IMR-90 (cell line): ENCODE measurements around the gene KIF1C. TPM values are rescaled to one million over a fixed set of nuclear protein-coding genes. Genes with fewer than 3 reads are reported as not detected.
"Not testable (repeated sequence)": the region's sequence is repeated elsewhere in the genome, so short reads cannot be mapped to it uniquely, and the experiment has no call there.

Source experiments
- ATAC-seq: fragments of 200-7000 bp; cut with Tn5 transposase; 2 replicates; pipeline ENCODE4 v1.9.1; 2020; ENCODE audit warnings: low read depth, mild to moderate bottlenecking, moderate library complexity
- BruUV-seq: library from RNA; stranded (reverse); fragments of 400-500 nt; replicated peaks from 2 replicates; lab custom pipeline; 2021; lab: Mats Ljungman, UMichigan
- CTCF ChIA-PET: fragments of 300-600 bp; formaldehyde crosslinking; extraction: SDS; loops from one replicate; lab custom pipeline; 2021; ENCODE audit warnings: antibody characterized with exemption; lab: Yijun Ruan, JAX
- POLR2A ChIA-PET: fragments of 300-600 bp; sonication (Branson Sonifier 250); formaldehyde crosslinking; loops from one replicate; lab custom pipeline; 2022; ENCODE audit warnings: antibody characterized with exemption; ENCODE audit not compliant: unreplicated experiment; lab: Charles Lee
- DNase-seq: peaks from one replicate; pipeline ENCODE4 v3.0.0; 2013
- H2AFZ ChIP-seq: replicated peaks from 2 replicates; pipeline ENCODE3; 2013; ENCODE audit warnings: low read length, mild to moderate bottlenecking; ENCODE audit not compliant: poor library complexity
- H2AK5ac ChIP-seq: 2 replicates; pipeline ENCODE4 v1.6.1; 2013; ENCODE audit warnings: low read depth, low read length, inconsistent platforms
- H2AK9ac ChIP-seq: replicated peaks from 2 replicates; pipeline ENCODE3; 2013; ENCODE audit warnings: mild to moderate bottlenecking, low read depth, low read length, moderate library complexity; ENCODE audit not compliant: poor library complexity
- H2BK120ac ChIP-seq: 2 replicates; pipeline ENCODE4 v1.6.1; 2013; ENCODE audit warnings: low read depth, low read length, inconsistent platforms
- H2BK15ac ChIP-seq: 3 replicates; pipeline ENCODE4 v1.6.1; 2013; ENCODE audit warnings: low read depth, low read length, inconsistent platforms
- H2BK20ac ChIP-seq: 2 replicates; pipeline ENCODE4 v1.6.1; 2013; ENCODE audit warnings: low read depth, mild to moderate bottlenecking, inconsistent platforms, low read length, moderate library complexity
- H2BK5ac ChIP-seq: 2 replicates; pipeline ENCODE4 v1.6.1; 2013; ENCODE audit warnings: mild to moderate bottlenecking, low read depth, low read length, inconsistent platforms; ENCODE audit not compliant: poor library complexity, severe bottlenecking
- H3K14ac ChIP-seq: replicated peaks from 2 replicates; pipeline ENCODE4 v1.6.1; 2013; ENCODE audit warnings: low read depth, low read length, inconsistent platforms
- H3K18ac ChIP-seq: 2 replicates; pipeline ENCODE4 v1.6.1; 2013; ENCODE audit warnings: low read depth, low read length, control low read depth
- H3K23ac ChIP-seq: 2 replicates; pipeline ENCODE4 v1.6.1; 2013; ENCODE audit warnings: low read depth, low read length, inconsistent platforms
- H3K27ac ChIP-seq: 2 replicates; pipeline ENCODE4 v1.5.1; 2013; ENCODE audit warnings: mild to moderate bottlenecking, control low read depth, low read length; ENCODE audit not compliant: insufficient read depth
- H3K27me3 ChIP-seq: 2 replicates; pipeline ENCODE4 v1.6.1; 2013; ENCODE audit warnings: low read length; ENCODE audit not compliant: control insufficient read depth, insufficient read depth
- H3K36me3 ChIP-seq: 2 replicates; pipeline ENCODE4 v1.6.1; 2013; ENCODE audit warnings: low read length, mixed read lengths; ENCODE audit not compliant: control insufficient read depth, insufficient read depth
- H3K4ac ChIP-seq: 2 replicates; pipeline ENCODE4 v1.6.1; 2013; ENCODE audit warnings: low read depth, low read length, inconsistent platforms
- H3K4me1 ChIP-seq: 2 replicates; pipeline ENCODE4 v1.6.1; 2013; ENCODE audit warnings: low read length, mixed read lengths; ENCODE audit not compliant: control insufficient read depth, insufficient read depth
- H3K4me2 ChIP-seq: 2 replicates; pipeline ENCODE4 v1.6.1; 2013; ENCODE audit warnings: low read depth, mild to moderate bottlenecking, control low read depth, low read length, moderate library complexity
- H3K4me3 ChIP-seq: 2 replicates; pipeline ENCODE4 v1.5.1; 2013; ENCODE audit warnings: low read depth, mild to moderate bottlenecking, control low read depth, low read length, moderate library complexity; ENCODE audit not compliant: insufficient read depth
- H3K56ac ChIP-seq: 2 replicates; pipeline ENCODE4 v1.6.1; 2013; ENCODE audit warnings: low read length, inconsistent platforms; ENCODE audit not compliant: insufficient read depth; ENCODE audit errors: extremely low read depth
- H3K79me1 ChIP-seq, 2 experiments: 2 replicates each; pipeline ENCODE4 v1.6.1; 2013; ENCODE audit warnings: low read length in 2 of 2, inconsistent platforms in 1 of 2, low read depth in 1 of 2
- H3K9ac ChIP-seq: 2 replicates; pipeline ENCODE4 v1.6.1; 2013; ENCODE audit warnings: low read depth, low read length, control low read depth
- H3K9me1 ChIP-seq: 2 replicates; pipeline ENCODE4 v1.6.1; 2013; ENCODE audit warnings: low read length, inconsistent platforms; ENCODE audit not compliant: insufficient read depth
- H3K9me3 ChIP-seq: 2 replicates; pipeline ENCODE4 v1.6.1; 2013; ENCODE audit warnings: low read length; ENCODE audit not compliant: control insufficient read depth, insufficient read depth
- H4K20me1 ChIP-seq: 2 replicates; pipeline ENCODE4 v1.6.1; 2013; ENCODE audit warnings: low read length, inconsistent platforms; ENCODE audit not compliant: insufficient read depth
- H4K5ac ChIP-seq: 2 replicates; pipeline ENCODE4 v1.6.1; 2013; ENCODE audit warnings: mild to moderate bottlenecking, low read depth, low read length, control low read depth
- H4K8ac ChIP-seq, 2 experiments: 2 replicates each; pipeline ENCODE4 v1.6.1; 2013; ENCODE audit warnings: low read depth in 2 of 2, low read length in 2 of 2, control low read depth in 1 of 2, inconsistent platforms in 1 of 2
- H4K91ac ChIP-seq: 2 replicates; pipeline ENCODE4 v1.6.1; 2013; ENCODE audit warnings: low read depth, low read length, inconsistent platforms; ENCODE audit not compliant: insufficient read depth
- BHLHE40 ChIP-seq: fragments of 150-350 bp; IDR thresholded peaks from 2 replicates; pipeline ENCODE4 v1.6.1; 2016; ENCODE audit warnings: mild to moderate bottlenecking, low read depth, low read length
- CEBPB ChIP-seq: IDR thresholded peaks from 2 replicates; pipeline ENCODE4 v1.6.1; 2012; ENCODE audit warnings: low read depth, low read length, improper control_type of control experiment
- CHD1 ChIP-seq: IDR thresholded peaks from 2 replicates; pipeline ENCODE4 v1.6.1; 2012; ENCODE audit warnings: low read depth, low read length, improper control_type of control experiment
- FOS ChIP-seq: fragments of 150-350 bp; IDR thresholded peaks from 2 replicates; pipeline ENCODE4 v1.6.1; 2016; ENCODE audit warnings: low read depth, low read length
- MAZ ChIP-seq: IDR thresholded peaks from 2 replicates; pipeline ENCODE4 v1.6.1; 2012; ENCODE audit warnings: low read depth, mild to moderate bottlenecking, low read length, improper control_type of control experiment, moderate library complexity, borderline replicate concordance
- MXI1 ChIP-seq: IDR thresholded peaks from 2 replicates; pipeline ENCODE4 v1.6.1; 2012; ENCODE audit warnings: low read depth, mild to moderate bottlenecking, low read length, moderate library complexity, borderline replicate concordance
- POLR2A ChIP-seq: IDR thresholded peaks from 2 replicates; pipeline ENCODE4 v1.6.1; 2012; ENCODE audit warnings: mild to moderate bottlenecking, low read depth, low read length
- RAD21 ChIP-seq: IDR thresholded peaks from 2 replicates; pipeline ENCODE4 v1.6.1; 2012; ENCODE audit warnings: low read length, improper control_type of control experiment
- RCOR1 ChIP-seq: IDR thresholded peaks from 2 replicates; pipeline ENCODE4 v1.6.1; 2012; ENCODE audit warnings: mild to moderate bottlenecking, low read length, improper control_type of control experiment; ENCODE audit not compliant: insufficient replicate concordance
- RFX5 ChIP-seq: IDR thresholded peaks from 2 replicates; pipeline ENCODE4 v1.8.0; 2012; ENCODE audit warnings: low read depth, mild to moderate bottlenecking, low read length, moderate library complexity
- WGBS, 2 experiments: methylation state at CpG; one replicate each; pipeline versions ENCODE4 v1.1.5 to v1.1.7; 2013; ENCODE audit warnings: missing lambda C conversion rate in 2 of 2; ENCODE audit not compliant: insufficient read length in 1 of 2; ENCODE audit errors: extremely low coverage in 2 of 2; 5-methylcytosine and 5-hydroxymethylcytosine counted together
- dilution Hi-C: fragments of 300-500 bp; cut with HindIII; formaldehyde crosslinking; loops from one replicate; pipeline ENCODE4 v1.14.3; 2018; ENCODE audit warnings: low sequenced_read_pairs; ENCODE audit not compliant: unreplicated experiment
- in situ Hi-C: fragments of 300-500 bp; cut with MboI; formaldehyde crosslinking; loops from 3 replicates; pipeline ENCODE4 v1.14.3; 2019; ENCODE audit warnings: low sequenced_read_pairs, inconsistent platforms, mixed read lengths
- intact Hi-C: fragments of 100-400 bp; cut with micrococcal nuclease; formaldehyde crosslinking; loops from 2 replicates; pipeline ENCODE4 v1.10.0; 2022
- polyA plus RNA-seq, 3 experiments: library from polyadenylated mRNA; depleted of rRNA; stranded (reverse); fragments of >200 nt; gene quantifications; 2 replicates each; pipeline ENCODE4 v1.2.3, GENCODE V29; 2012; ENCODE audit warnings: low replicate concordance in 1 of 3
- total RNA-seq: library from RNA; depleted of rRNA; stranded (reverse); fragments of >200 nt; gene quantifications from 2 replicates; pipeline ENCODE4 v1.2.3, GENCODE V29; 2012

KIF1C gene
- total and polyA plus RNA-seq, 2 of the 4 experiments (the other 2 are of a cell fraction): 27.4 to 28.7 TPM

- WGBS, 2 experiments: 92% methylated on average over 3 of the region's 4 CpGs; no CpG with 5 or more reads in 1 of the 2 experiments
- Histone ChIP-seq H3K4ac (no peak overlapping the region), H3K4me3 (no peak overlapping the region), H3K56ac (no peak overlapping the region), H3K27me3 (peaks cover 13% of the 10 kb centered on the region), H2BK15ac (no peak overlapping the region), H4K20me1 (no peaks in the 10 kb centered on the region), H3K4me2 (no peak overlapping the region), H3K18ac (no peak overlapping the region), H3K9me3 (no peaks in the 10 kb centered on the region), H4K91ac (no peak overlapping the region), H4K8ac (no peak overlapping the region), H2BK5ac (no peak overlapping the region), H3K9ac (no peak overlapping the region), H2AK9ac (peak overlapping the region; percentile 28), H2BK20ac (no peak overlapping the region), H3K4me1 (no peaks in the 10 kb centered on the region), H2AK5ac (no peak overlapping the region), H3K23ac (no peak overlapping the region), H2BK120ac (no peak overlapping the region), H4K5ac (no peak overlapping the region), H2AFZ (no peak overlapping the region), H3K36me3 (no peaks in the 10 kb centered on the region), H3K79me1 (no peaks in the 10 kb centered on the region), H3K9me1 (no peaks in the 10 kb centered on the region), H3K14ac (no peak overlapping the region), H3K27ac (no peak overlapping the region)
- peak; percentile 16 for DNase-seq
- no peak for ATAC-seq
- ChIA-PET CTCF (no interaction called here), POLR2A (no interaction called here)
- intact Hi-C loops: no loop called here
- in situ Hi-C loops: no loop called here
- BruUV-seq: no TSS peak
- no peak for TF ChIP-seq POLR2A
- no peak for TF ChIP-seq MAZ
- no peak for TF ChIP-seq RFX5
- TF ChIP-seq BHLHE40: no peak
- no peak for TF ChIP-seq RCOR1
- no peak for TF ChIP-seq FOS
- no peak for TF ChIP-seq CHD1
- no peak for TF ChIP-seq CEBPB
- no peak for TF ChIP-seq RAD21
- TF ChIP-seq MXI1: no peak
- dilution Hi-C loops: no loop called here
Measured at GRCh38 chr17:5069724-5070123, 72.0 kb downstream of the KIF1C start.

- H3K9me3 ChIP-seq, H2BK15ac ChIP-seq, H3K14ac ChIP-seq, H3K4ac ChIP-seq, dilution Hi-C loops, H2BK5ac ChIP-seq, DNase-seq, H3K9me1 ChIP-seq, H3K56ac ChIP-seq, H2AK5ac ChIP-seq, BruUV-seq, POLR2A ChIA-PET, H4K20me1 ChIP-seq, H3K27me3 ChIP-seq, H3K18ac ChIP-seq, H4K5ac ChIP-seq, H3K27ac ChIP-seq, ATAC-seq, H2BK20ac ChIP-seq, H3K36me3 ChIP-seq, H3K4me1 ChIP-seq, H3K9ac ChIP-seq, H4K8ac ChIP-seq, H2BK120ac ChIP-seq, H3K23ac ChIP-seq, H3K4me2 ChIP-seq, intact Hi-C loops, H4K91ac ChIP-seq, in situ Hi-C loops, H3K4me3 ChIP-seq, H3K79me1 ChIP-seq, H2AFZ ChIP-seq, H2AK9ac ChIP-seq: not testable (repeated sequence)
- no CpG with 5 or more reads among the region's 5 CpGs for WGBS, 2 experiments
- CTCF ChIA-PET: interaction anchor here (0.6 kb wide), 1 partner anchor 1468 kb away, joined by 3 read pairs; no protein-coding TSS in a partner anchor
Measured at GRCh38 chr17:5075472-5075871, 77.7 kb downstream of the KIF1C start.
